Kidney epithelial cell (primary cell): Measurements from ENCODE around the gene MAP4. TPM values are rescaled to one million over a fixed set of nuclear protein-coding genes. Genes with fewer than 3 reads are reported as not detected.
"Not testable (repeated sequence)": the region's sequence is repeated elsewhere in the genome, so short reads cannot be mapped to it uniquely, and the experiment has no call there.

Experiments
- DNase-seq: peaks from one replicate; pipeline ENCODE4 v3.0.0-alpha.2; 2010; ENCODE audit warnings: low read depth
- H3K27me3 ChIP-seq: 2 replicates; pipeline ENCODE4 v1.6.0; 2011; ENCODE audit warnings: low read length; ENCODE audit not compliant: control insufficient read depth, insufficient read depth
- H3K36me3 ChIP-seq: 2 replicates; pipeline ENCODE4 v1.5.1; 2011; ENCODE audit warnings: low read length; ENCODE audit not compliant: control insufficient read depth, insufficient read depth
- H3K4me3 ChIP-seq: 2 replicates; pipeline ENCODE4 v1.5.1; 2011; ENCODE audit warnings: low read depth, mild to moderate bottlenecking, control low read depth, low read length
- total RNA-seq: library from RNA; depleted of rRNA; stranded (reverse); fragments of >200 nt; gene quantifications from 2 replicates; pipeline ENCODE4 v1.2.3, GENCODE V29; 2015
- TF ChIP-seq, protein P1 (sequence below): IDR thresholded peaks from 2 replicates; pipeline ENCODE4 v1.5.1; 2011; ENCODE audit warnings: mild to moderate bottlenecking, moderate library complexity, low read length, control low read depth, inconsistent platforms; ENCODE audit not compliant: insufficient read depth, poor library complexity, severe bottlenecking

MAP4 gene
- total RNA-seq, 1 donor from 2014 or later, result 123 TPM

DNA sequence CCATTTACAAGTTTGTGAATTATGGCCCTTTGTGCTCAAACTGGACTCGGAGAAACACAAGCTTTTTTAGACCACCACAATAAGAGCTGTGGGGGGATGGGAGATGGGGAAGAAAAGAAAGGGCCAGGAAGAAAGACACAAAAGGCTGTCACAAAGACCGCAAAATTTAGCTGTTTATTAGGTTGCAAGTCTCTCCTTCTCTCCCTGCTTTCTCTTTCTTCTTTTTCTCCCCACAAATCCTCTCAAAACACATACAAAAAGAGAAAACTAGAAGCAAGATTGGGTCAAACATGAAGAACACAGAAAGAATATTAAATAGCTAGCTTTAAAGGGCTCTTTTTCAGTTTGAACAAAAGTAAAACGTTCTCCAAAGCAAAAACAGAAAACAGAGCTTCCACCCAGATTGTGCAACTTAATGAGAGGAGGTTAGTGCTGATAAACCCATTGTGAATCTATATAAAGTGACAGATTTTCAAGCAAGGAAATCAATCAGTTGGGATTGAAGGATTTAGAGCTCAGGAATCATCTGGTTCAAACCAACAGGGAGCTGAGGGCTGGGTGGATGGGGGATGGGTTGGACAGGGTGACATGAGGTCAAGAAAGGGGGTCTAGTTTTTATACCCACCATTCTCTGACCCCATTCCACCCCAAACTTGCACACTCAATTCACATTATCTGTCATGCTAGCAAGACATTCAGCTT is 125.9 kb downstream of the MAP4 start:
- no peak overlapping the region for H3K4me3 ChIP-seq
- no peak for DNase-seq
- H3K27me3 ChIP-seq, result no peaks in the 10 kb centered on the region
- H3K36me3 ChIP-seq, result peaks cover 2% of the 10 kb centered on the region
- TF ChIP-seq, protein P1, sequence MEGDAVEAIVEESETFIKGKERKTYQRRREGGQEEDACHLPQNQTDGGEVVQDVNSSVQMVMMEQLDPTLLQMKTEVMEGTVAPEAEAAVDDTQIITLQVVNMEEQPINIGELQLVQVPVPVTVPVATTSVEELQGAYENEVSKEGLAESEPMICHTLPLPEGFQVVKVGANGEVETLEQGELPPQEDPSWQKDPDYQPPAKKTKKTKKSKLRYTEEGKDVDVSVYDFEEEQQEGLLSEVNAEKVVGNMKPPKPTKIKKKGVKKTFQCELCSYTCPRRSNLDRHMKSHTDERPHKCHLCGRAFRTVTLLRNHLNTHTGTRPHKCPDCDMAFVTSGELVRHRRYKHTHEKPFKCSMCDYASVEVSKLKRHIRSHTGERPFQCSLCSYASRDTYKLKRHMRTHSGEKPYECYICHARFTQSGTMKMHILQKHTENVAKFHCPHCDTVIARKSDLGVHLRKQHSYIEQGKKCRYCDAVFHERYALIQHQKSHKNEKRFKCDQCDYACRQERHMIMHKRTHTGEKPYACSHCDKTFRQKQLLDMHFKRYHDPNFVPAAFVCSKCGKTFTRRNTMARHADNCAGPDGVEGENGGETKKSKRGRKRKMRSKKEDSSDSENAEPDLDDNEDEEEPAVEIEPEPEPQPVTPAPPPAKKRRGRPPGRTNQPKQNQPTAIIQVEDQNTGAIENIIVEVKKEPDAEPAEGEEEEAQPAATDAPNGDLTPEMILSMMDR, result no peak

DNA sequence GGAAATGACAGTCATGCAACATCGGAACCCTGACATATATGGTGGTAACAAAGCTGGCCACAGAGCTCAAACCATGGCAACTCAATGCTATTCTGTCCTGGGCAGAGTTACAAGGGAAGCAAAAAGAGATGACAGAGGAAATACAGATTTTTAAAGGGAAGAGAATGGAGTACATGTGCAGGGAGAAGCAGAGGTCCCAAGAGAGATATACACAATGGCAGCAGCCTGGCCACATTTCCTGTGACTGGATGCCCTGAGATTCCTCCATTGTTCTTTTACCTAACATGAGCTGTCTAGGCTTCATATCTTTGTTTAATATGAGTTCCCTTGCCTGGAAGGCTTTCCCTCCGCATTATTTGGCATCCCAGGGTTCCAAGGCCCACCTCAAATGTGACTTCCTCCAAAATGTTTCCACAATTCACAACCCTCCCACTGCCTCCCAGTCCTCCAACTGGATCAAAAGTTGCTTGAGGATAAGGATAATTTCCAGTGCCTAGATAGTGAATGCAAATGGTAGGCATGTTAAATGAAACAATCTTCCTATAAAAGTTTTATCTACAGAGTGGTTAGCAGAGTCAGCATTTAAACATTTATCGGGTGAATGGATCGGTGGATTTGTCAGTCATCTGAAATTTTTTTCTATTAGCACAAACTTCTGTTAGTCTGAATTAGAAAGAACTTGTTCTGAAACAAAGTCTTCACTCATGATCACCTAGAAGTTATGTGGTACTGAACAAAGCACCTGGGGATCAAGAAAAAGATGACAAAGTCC is 127.0 kb downstream of the MAP4 start:
- TF ChIP-seq, protein P1, result no peak
- H3K27me3 ChIP-seq, result no peaks in the 10 kb centered on the region
- DNase-seq, result no peak
- H3K36me3 ChIP-seq, result peaks cover 2% of the 10 kb centered on the region
- H3K4me3 ChIP-seq, result no peak overlapping the region

DNA sequence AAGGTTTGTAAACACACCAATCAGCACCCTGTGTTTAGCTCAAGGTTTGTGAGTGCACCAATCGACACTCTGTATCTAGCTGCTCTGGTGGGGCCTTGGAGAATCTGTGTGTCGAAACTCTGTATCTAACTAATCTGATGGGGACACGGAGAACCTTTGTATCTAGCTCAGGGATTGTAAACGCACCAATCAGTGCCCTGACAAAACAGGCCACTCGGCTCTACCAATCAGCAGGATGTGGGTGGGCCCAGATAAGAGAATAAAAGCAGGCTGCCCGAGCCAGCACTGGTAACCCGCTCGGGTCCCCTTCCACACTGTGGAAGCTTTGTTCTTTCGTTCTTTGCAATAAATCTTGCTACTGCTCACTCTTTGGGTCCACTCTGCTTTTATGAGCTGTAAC is 128.2 kb downstream of the MAP4 start:
- H3K27me3 ChIP-seq, H3K36me3 ChIP-seq, DNase-seq, H3K4me3 ChIP-seq: not testable (repeated sequence)

DNA sequence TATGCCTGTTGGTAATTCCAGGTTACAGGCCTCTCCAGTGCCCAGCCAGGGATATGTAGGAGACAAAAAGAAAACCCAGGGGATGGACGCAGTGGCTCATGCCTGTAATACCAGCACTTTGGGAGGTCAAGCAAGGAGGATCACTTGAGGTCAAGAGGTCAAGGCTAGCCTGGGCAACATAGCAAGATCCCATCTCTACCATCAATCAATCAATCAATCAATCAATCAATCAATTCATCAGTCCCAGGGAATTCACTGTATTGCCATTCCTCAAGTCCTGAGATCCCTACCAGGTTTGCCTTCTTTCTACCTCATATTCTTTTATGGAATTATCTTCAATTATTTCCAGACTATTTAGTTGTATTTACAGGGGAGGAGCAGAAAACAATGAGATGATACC is 131.0 kb downstream of the MAP4 start:
- TF ChIP-seq, protein P1, result no peak
- DNase-seq, result no peak
- Histone ChIP-seq H3K36me3 (peaks cover 2% of the 10 kb centered on the region), H3K4me3 (no peak overlapping the region), H3K27me3 (no peaks in the 10 kb centered on the region)

DNA sequence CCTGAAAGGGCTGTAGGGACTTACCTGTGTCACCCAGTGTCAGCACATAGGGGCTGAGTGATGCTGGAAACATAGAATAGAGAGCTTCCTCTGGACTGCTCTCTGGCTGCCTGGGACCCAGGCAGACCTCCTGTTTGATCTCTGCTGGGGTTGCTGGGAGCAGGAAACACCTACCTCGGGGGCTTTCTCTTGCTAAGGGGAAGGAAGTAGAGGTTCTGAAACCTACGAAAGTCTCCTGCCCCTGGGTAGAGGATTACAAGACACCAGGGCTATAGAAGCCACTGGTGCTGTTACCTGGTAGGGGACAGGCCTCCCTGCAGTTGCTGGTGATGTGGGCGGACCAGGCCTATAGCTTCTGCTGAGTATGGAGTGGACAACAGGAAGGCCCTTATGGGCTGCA is 131.6 kb downstream of the MAP4 start:
- H3K4me3 ChIP-seq, result no peak overlapping the region
- H3K27me3 ChIP-seq, result no peaks in the 10 kb centered on the region
- H3K36me3 ChIP-seq, result peaks cover 2% of the 10 kb centered on the region
- no peak for DNase-seq
- TF ChIP-seq, protein P1, result no peak

DNA sequence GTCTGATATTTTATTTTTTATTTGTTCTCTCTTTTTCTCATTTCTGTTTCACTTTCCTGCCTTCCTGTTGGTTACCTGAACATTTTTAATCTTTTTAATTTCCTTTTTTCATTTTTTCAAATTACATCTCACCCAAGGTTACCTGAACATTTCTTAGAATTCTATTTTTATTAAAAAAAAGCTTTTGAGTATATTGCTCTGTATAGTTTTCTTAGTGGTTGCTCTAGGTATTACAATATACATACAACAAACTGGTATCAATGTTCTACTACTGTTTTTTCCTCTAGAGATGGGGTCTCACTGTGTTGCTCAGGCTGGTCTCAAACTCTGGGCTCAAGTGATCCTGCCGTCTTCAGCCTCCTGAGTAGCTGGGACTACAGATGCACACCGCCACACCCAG is 133.9 kb downstream of the MAP4 start:
- Histone ChIP-seq H3K36me3 (no peaks in the 10 kb centered on the region), H3K27me3 (no peaks in the 10 kb centered on the region), H3K4me3 (no peak overlapping the region)
- no peak for DNase-seq
- TF ChIP-seq, protein P1, result no peak
